NCI-H524 treated with DMSO at 0.1 percent for 48 hours (cell line): ENCODE results near the gene PSG3.
"Not testable (repeated sequence)": the region's sequence is repeated elsewhere in the genome, so short reads cannot be mapped to it uniquely, and the experiment has no call there.

Experiments used
- DNase-seq: peaks from one replicate; lab custom pipeline; 2025; lab: John Stamatoyannopoulos, UW

PSG3 gene

DNA sequence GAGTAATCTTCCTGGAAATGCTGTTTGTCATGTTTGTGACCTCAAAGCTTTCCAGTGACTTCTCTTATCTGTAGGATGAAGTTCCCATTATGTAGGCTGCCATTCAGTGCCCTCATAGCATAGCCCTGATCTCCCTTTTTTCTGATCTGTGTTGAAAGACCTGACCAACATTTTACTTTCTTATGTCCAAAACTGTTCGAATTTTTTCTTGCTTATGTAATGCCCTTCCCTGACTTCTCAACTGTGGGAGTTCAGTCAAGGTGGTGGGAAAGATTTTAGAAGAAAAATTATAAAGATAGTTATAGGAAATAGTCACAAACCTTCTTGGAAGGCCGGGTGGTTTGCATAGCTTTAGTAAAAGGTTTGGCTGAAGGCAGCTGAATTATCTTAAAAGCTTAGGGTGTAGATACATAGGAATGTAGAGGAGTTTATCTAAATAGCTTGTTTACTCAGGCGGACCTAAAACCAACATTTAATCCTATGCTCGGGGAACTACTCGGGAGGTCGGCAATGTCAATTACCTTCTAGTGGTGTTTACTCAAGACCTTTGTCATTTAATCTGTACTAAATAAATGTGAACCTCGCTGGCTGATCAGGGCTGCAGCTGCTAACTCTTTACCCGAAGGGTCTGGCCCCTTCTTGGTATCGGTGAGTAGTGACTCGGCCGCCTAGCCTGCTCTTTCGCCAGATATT is 44.3 kb downstream of the PSG3 start:
- DNase-seq: no peak

DNA sequence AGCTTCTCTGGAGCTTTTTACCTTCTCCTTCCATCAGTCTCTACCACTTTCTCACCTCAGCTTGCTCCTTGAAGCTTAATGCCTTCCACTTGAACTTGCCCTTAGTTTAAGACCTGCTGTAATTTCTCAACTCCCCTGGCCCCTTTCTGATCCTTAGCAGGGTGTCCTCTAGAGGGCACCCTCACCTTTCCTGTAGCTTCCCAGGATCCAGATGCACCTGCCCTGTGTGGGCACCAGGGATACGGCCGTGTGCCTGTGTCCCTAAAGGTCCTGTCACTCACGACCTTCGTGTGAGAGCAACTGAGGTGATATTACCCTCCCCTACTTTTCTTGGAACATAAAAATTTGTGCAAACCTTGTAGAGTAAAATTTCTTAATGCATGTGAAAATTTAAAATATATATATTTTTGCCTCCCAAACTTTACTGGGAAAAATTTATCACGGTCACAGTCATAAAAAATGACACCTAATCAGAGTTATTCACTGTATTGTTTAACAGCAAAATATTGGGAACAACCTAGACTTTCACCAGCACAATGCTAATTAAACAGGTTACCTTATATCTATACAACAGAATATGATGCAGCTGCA is 46.4 kb downstream of the PSG3 start:
- DNase-seq: no peak

DNA sequence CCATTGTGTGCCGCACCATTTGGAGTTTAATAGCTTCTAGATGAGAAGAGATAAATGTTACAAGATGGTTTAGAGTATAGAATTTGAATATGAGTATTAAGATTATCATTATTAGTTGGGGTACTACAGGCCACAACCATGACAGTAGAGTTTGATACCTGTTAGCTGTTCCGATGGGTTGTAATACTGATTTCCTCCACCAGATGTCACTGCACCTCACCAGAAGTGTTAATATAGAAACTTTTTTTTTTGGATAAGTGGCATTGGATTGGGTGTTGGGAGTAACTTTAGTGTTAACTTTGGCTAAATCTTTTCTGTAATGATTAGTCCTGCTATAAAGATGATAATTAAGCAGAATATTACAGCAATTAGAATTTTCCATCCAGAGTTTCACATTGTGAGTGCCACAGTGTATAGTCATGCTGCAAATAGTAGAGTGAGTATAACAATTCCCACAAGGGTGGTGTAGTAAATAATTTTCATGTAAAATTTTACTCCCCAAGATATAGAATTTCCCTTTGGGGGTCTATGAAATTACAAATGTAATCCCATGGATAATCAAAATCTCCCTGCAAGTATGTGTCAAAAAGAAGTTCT is 56.3 kb downstream of the PSG3 start:
- no peak for DNase-seq

DNA sequence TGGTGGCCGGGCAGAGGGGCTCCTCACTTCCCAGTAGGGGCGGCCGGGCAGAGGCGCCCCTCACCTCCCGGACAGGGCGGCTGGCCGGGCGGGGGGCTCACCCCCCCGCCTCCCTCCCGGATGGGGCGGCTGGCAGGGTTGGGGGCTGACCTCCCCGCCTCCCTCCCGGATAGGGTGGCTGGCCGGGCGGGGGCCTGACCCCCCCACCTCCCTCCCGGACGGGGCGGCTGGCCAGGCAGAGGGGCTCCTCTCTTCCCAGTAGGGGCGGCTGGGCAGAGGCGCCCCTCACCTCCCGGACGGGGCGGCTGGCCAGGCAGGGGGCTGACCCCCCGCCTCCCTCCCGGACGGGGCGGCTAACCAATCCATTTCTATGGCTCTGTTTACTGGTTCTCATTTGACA is 64.0 kb downstream of the PSG3 start:
- DNase-seq: not testable (repeated sequence)

DNA sequence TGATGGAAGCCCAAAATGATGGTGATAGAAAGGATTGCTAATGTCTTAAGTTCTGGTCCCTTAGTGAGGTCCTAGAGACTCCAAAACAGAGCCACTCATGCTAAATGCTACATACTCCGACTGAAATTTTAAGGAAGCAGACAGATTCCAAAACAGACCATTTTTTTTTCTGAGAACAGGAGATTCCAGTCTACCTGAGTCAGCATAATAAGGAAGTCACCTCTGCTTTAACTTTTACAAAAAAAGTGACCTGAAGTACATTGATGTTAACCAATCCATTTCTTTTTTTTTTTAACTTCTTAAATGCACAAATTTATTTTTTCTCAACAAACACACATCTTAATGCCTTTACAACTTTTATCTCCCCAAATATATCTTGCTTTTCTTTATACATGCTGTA is 65.7 kb downstream of the PSG3 start:
- DNase-seq: not testable (repeated sequence)
